ENCODE results near the gene DLX3. TPM values are rescaled to one million over a fixed set of nuclear protein-coding genes. Genes with fewer than 3 reads are reported as not detected.

Gene DLX3
- total RNA-seq, 1 experiment from 2014 or later = 1.2 TPM

DNA sequence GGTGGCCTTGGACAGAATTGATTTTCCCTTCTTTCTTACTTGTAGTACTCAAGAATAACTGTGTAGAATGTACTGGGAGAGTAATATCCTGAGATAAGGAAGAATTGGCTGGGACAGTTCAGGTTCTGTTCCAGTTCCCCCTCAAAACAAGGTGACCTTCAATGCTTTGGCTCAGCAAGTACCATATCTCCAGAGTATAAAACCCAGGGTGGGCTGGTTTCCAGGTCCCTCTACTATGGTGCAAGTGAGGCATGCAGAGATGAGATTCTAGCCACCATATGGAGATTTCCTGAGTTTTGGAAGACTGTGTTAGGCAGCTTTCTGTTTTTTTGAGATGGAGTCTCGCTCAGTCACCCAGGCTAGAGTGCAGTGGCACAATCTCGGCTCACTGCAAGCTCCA is 18.1 kb upstream of the DLX3 start:
- Histone ChIP-seq H4K5ac (ENCODE audit: insufficient read length, low read depth, low read length) (no peak overlapping the region), H4K8ac (replicated peaks; ENCODE audit: insufficient read length, low read depth, low read length) (no peak overlapping the region)
- H3K4me3 Mint-ChIP-seq = no peak overlapping the region

More for the DNA sequence above, 18.1 kb upstream of the DLX3 start:
- peaks cover 18% of the 10 kb centered on the region for H3K9me3 ChIP-seq (ENCODE audit: control insufficient read depth, low read depth, low read length)
- Mint-ChIP-seq H3K27ac (no peak overlapping the region), H3K36me3 (ENCODE audit: insufficient read depth in 1 of 3, low read depth in 3 of 3) (peaks cover 0 to 12% (median 0%) of the 10 kb centered on the region in 3 experiments; a peak in 3 of 7 replicates), H3K9me3 (peaks cover 28% of the 10 kb centered on the region in 2 experiments), H3K4me1 (no peaks in the 10 kb centered on the region), H3K27me3 (ENCODE audit: low read depth) (peaks cover 52% of the 10 kb centered on the region)
- no peaks in the 10 kb centered on the region for H3K79me2 ChIP-seq (ENCODE audit: insufficient read depth, low read length)
- no peaks in the 10 kb centered on the region for H4K20me1 ChIP-seq (ENCODE audit: control insufficient read depth, insufficient read depth, insufficient read length)
- no peak for DNase-seq
- H3K27ac ChIP-seq (ENCODE audit: insufficient read length, low read depth, low read length) = no peak overlapping the region
- H2AK5ac ChIP-seq (ENCODE audit: insufficient read length, low read length) = no peak overlapping the region
- H3K23ac ChIP-seq (ENCODE audit: insufficient read length, low read depth, low read length) = no peak overlapping the region
- no peaks in the 10 kb centered on the region for H3K23me2 ChIP-seq (ENCODE audit: insufficient read length, low read depth, low read length, poor library complexity, severe bottlenecking)
- no peak overlapping the region for H2BK120ac ChIP-seq (ENCODE audit: low read depth, low read length, poor library complexity, severe bottlenecking)
- no peak overlapping the region for H3K56ac ChIP-seq (ENCODE audit: insufficient read length, low read depth, low read length)
- H4K91ac ChIP-seq (ENCODE audit: insufficient read length, low read depth, low read length) = no peak overlapping the region
- H2BK12ac ChIP-seq (ENCODE audit: insufficient read length, low read depth, low read length) = no peak overlapping the region
- TF ChIP-seq, protein P1, sequence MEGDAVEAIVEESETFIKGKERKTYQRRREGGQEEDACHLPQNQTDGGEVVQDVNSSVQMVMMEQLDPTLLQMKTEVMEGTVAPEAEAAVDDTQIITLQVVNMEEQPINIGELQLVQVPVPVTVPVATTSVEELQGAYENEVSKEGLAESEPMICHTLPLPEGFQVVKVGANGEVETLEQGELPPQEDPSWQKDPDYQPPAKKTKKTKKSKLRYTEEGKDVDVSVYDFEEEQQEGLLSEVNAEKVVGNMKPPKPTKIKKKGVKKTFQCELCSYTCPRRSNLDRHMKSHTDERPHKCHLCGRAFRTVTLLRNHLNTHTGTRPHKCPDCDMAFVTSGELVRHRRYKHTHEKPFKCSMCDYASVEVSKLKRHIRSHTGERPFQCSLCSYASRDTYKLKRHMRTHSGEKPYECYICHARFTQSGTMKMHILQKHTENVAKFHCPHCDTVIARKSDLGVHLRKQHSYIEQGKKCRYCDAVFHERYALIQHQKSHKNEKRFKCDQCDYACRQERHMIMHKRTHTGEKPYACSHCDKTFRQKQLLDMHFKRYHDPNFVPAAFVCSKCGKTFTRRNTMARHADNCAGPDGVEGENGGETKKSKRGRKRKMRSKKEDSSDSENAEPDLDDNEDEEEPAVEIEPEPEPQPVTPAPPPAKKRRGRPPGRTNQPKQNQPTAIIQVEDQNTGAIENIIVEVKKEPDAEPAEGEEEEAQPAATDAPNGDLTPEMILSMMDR (conservative IDR thresholded peaks at IDR 0.05) = no peak
- no peaks in the 10 kb centered on the region for H3K4me1 ChIP-seq (ENCODE audit: insufficient read depth, low read length)
- H3K4ac ChIP-seq (ENCODE audit: low read depth, low read length) = no peak overlapping the region
- no peak overlapping the region for H3K14ac ChIP-seq (ENCODE audit: insufficient read depth, low read length)
- H3K9ac ChIP-seq (ENCODE audit: extremely low read depth, insufficient read length, low read length) = no peak overlapping the region
- H2BK15ac ChIP-seq (ENCODE audit: low read depth, low read length) = no peak overlapping the region
- H3T11ph ChIP-seq (ENCODE audit: low read length) = no peak overlapping the region
- no peak overlapping the region for H2AFZ ChIP-seq (ENCODE audit: low read length)
- H3K4me2 ChIP-seq (ENCODE audit: insufficient read depth, insufficient read length, low read length) = no peak overlapping the region
- no peak overlapping the region for H2BK20ac ChIP-seq (ENCODE audit: low read depth, low read length, poor library complexity, severe bottlenecking)
- H3K27me3 ChIP-seq (ENCODE audit: insufficient read depth, low read length) = no peaks in the 10 kb centered on the region
- H3K79me1 ChIP-seq (ENCODE audit: insufficient read depth, low read depth, low read length, poor library complexity, severe bottlenecking) = no peaks in the 10 kb centered on the region
- WGBS (ENCODE audit: extremely low coverage, insufficient read length, low lambda C conversion rate) = no CpG with 5 or more reads among the region's 2 CpGs
- no peak overlapping the region for H2BK5ac ChIP-seq (ENCODE audit: insufficient read length, low read length)
- no peak overlapping the region for H3K18ac ChIP-seq (ENCODE audit: insufficient read length, low read depth, low read length)
